ENCODE measurements around the gene CATSPER4. TPM values are rescaled to one million over a fixed set of nuclear protein-coding genes. Genes with fewer than 3 reads are reported as not detected.

CATSPER4 gene
- total RNA-seq, 1 experiment from 2014 or later: not detected

- no peaks in the 10 kb centered on the region for H3K27me3 Mint-ChIP-seq (ENCODE audit: low read depth)
- Histone ChIP-seq H3K4ac (ENCODE audit: low read depth, low read length) (no peak overlapping the region), H3K18ac (ENCODE audit: insufficient read length, low read depth, low read length) (no peak overlapping the region), H4K20me1 (ENCODE audit: control insufficient read depth, insufficient read depth, insufficient read length) (no peaks in the 10 kb centered on the region), H3K79me1 (ENCODE audit: insufficient read depth, low read depth, low read length, poor library complexity, severe bottlenecking) (no peaks in the 10 kb centered on the region), H3K9ac (ENCODE audit: extremely low read depth, insufficient read length, low read length) (no peak overlapping the region), H2BK12ac (ENCODE audit: insufficient read length, low read depth, low read length) (no peak overlapping the region), H2AK5ac (ENCODE audit: insufficient read length, low read length) (no peak overlapping the region), H3K14ac (ENCODE audit: insufficient read depth, low read length) (no peak overlapping the region), H2BK20ac (ENCODE audit: low read depth, low read length, poor library complexity, severe bottlenecking) (no peak overlapping the region), H3T11ph (ENCODE audit: low read length) (no peak overlapping the region), H2BK120ac (ENCODE audit: low read depth, low read length, poor library complexity, severe bottlenecking) (no peak overlapping the region), H3K79me2 (ENCODE audit: insufficient read depth, low read length) (no peaks in the 10 kb centered on the region), H2BK5ac (ENCODE audit: insufficient read length, low read length) (no peak overlapping the region), H3K23me2 (ENCODE audit: insufficient read length, low read depth, low read length, poor library complexity, severe bottlenecking) (no peaks in the 10 kb centered on the region), H3K27ac (ENCODE audit: insufficient read length, low read depth, low read length) (no peak overlapping the region), H3K23ac (ENCODE audit: insufficient read length, low read depth, low read length) (no peak overlapping the region), H2BK15ac (ENCODE audit: low read depth, low read length) (no peak overlapping the region), H3K4me1 (ENCODE audit: insufficient read depth, low read length) (no peaks in the 10 kb centered on the region), H3K9me3 (ENCODE audit: control insufficient read depth, low read depth, low read length) (no peaks in the 10 kb centered on the region), H3K4me2 (ENCODE audit: insufficient read depth, insufficient read length, low read length) (no peak overlapping the region), H4K8ac (replicated peaks; ENCODE audit: insufficient read length, low read depth, low read length) (no peak overlapping the region), H4K5ac (ENCODE audit: insufficient read length, low read depth, low read length) (no peak overlapping the region), H3K27me3 (ENCODE audit: insufficient read depth, low read length) (no peaks in the 10 kb centered on the region), H2AFZ (ENCODE audit: low read length) (no peak overlapping the region), H4K91ac (ENCODE audit: insufficient read length, low read depth, low read length) (no peak overlapping the region), H3K56ac (ENCODE audit: insufficient read length, low read depth, low read length) (no peak overlapping the region)
- peaks cover 5 to 46% (median 26%) of the 10 kb centered on the region in 3 experiments; a peak in 5 of 7 replicates for H3K36me3 Mint-ChIP-seq (ENCODE audit: insufficient read depth in 1 of 3, low read depth in 3 of 3)
- TF ChIP-seq, protein P1, sequence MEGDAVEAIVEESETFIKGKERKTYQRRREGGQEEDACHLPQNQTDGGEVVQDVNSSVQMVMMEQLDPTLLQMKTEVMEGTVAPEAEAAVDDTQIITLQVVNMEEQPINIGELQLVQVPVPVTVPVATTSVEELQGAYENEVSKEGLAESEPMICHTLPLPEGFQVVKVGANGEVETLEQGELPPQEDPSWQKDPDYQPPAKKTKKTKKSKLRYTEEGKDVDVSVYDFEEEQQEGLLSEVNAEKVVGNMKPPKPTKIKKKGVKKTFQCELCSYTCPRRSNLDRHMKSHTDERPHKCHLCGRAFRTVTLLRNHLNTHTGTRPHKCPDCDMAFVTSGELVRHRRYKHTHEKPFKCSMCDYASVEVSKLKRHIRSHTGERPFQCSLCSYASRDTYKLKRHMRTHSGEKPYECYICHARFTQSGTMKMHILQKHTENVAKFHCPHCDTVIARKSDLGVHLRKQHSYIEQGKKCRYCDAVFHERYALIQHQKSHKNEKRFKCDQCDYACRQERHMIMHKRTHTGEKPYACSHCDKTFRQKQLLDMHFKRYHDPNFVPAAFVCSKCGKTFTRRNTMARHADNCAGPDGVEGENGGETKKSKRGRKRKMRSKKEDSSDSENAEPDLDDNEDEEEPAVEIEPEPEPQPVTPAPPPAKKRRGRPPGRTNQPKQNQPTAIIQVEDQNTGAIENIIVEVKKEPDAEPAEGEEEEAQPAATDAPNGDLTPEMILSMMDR (conservative IDR thresholded peaks at IDR 0.05): no peak
- no peak for DNase-seq
- no peaks in the 10 kb centered on the region for H3K9me3 Mint-ChIP-seq
- no peak overlapping the region for H3K4me3 Mint-ChIP-seq
- H3K4me1 Mint-ChIP-seq: peaks cover under 1 to 4% of the 10 kb centered on the region in 2 experiments; a peak in 3 of 4 replicates
- WGBS (ENCODE audit: extremely low coverage, insufficient read length, low lambda C conversion rate): no CpG with 5 or more reads among the region's 21 CpGs
- no peak overlapping the region for H3K27ac Mint-ChIP-seq
Observed at GRCh38 chr1:26184883-26185282, 5.5 kb upstream of the CATSPER4 start.
